PC-3 (cell line): ENCODE data around the gene RIMBP2.

ENCODE experiments used
- CTCF ChIP-seq: fragments of 300-600 bp; sonication (generic); conservative IDR thresholded peaks from 2 replicates; pipeline ENCODE4 v1.5.1; 2017; ENCODE audit warnings: antibody characterized with exemption, low read depth, mild to moderate bottlenecking, low read length
- EZH2 ChIP-seq: fragments of 300-600 bp; sonication (generic); IDR thresholded peaks from one replicate; pipeline ENCODE4 v1.6.1; 2017; ENCODE audit warnings: antibody characterized with exemption, mild to moderate bottlenecking, low read length; ENCODE audit not compliant: unreplicated experiment
- EZH2phosphoT487 ChIP-seq: fragments of 300-600 bp; sonication (generic); IDR thresholded peaks from 2 replicates; pipeline ENCODE4 v1.6.1; 2018; ENCODE audit warnings: mild to moderate bottlenecking, antibody characterized with exemption, low read length, borderline replicate concordance

- peak; percentile 98 for TF ChIP-seq CTCF
- no peak for TF ChIP-seq EZH2phosphoT487
- no peak for TF ChIP-seq EZH2
These were observed 45.6 kb upstream of the RIMBP2 start for GRCh38 chr12:130761537-130762318.
